Hippocampal formation (tissue), 2 donors: Measurements from ENCODE around the gene DNAAF1.
A peak's percentile ranks its signal among the peaks of the same experiment; 100 is the strongest.
"Not testable (repeated sequence)": the region's sequence is repeated elsewhere in the genome, so short reads cannot be mapped to it uniquely, and the experiment has no call there.

Source experiments
- DNase-seq, 2 donors: peaks; one replicate each; lab custom pipeline; 2025; lab: John Stamatoyannopoulos, UW

The DNAAF1 gene

DNA sequence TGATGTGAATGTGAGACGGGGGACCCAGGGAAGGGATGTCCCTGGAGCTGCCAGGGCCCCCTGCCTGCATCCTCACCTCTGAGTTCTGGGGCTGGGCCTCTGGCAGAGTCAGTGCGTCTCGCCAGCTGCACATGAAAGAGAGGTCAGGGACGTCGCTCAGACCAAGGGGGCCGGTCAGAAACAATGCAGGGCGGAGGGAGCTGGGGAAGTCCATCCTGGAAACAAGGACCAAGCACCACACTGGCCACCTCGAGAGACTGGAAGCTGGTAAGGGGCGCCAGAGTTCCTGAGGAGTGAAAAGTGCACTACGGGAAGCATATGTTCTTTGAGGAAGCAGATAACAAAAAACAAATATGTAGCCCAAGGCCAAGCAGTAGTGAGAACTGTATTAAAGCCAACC, 39.7 kb downstream of the DNAAF1 start:
- no peak for DNase-seq

DNA sequence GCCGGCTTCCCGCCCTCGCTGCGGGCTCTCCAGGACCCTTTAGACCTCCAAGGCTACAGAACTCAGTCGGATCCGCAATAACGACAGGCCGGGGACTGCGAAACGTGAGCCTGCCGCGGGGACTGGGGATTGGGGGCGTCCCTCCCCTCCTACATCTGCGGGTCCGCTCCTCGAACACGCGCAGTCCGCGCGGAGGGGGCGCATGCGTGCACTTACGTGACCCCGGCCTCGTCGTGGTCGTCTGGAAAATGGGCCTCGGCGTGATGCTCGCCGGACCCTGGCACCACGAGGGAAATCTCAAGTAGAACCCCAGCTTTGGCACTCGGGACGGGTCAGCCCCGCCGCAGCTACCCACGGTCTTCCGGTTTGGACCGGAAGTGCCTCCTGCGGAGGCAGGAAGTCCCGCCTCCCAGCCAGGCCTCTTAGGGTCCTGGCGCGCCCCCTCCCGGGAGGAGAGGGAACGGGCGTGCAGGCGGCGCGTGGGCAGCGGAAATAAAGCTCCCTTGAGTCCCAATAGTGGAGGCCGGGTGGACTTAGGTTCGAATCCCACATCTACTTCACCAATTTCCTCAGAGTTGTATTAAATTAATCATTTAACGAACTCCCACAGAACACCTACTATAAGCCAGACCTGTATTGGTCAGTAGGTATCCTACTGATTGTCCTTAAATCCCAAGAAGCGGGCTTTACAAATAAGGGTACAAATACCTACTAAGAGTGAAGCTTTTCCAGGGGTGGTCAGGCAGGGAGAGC, 41.8 kb downstream of the DNAAF1 start, which contains the start of gene TAF1C:
TSS of gene TAF1C (minus strand) at position 373 of the 753 bp plus-strand sequence. CDS start 2,069 bp downstream, outside the sequence.
- DNase-seq: peak; percentile 81 to 86

DNA sequence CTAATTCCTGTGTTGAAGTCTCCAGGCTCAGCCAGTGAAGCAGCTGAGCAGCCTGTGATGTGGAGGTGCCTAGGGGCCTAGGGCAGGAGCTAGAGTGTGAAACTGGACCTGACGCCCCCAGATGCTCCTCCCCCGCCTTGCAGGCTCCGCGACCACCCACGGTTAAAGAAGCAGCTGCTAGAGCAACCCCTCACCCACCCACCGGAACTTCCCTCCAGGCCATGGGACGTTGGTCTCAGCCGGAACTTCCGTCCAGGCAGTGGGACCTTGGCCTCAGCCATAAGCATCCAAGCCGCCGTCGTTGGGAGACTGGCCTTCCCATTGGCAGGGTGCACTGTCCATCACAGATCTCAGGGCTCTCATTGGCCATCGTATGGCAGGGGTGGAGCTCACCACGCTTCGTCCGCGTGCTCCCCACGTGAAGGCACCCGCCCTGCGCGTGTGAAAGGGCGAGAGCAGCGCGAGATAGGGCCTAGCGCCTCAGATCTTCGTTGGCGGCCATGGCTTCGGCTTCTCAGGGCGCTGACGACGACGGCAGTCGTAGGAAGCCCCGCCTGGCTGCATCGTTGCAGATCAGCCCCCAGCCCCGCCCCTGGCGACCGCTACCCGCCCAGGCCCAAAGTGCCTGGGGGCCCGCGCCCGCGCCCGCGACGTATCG, 45.8 kb downstream of the DNAAF1 start, which contains the start of gene ADAD2:
TSS of gene ADAD2 (plus strand) at position 427 of the 658 bp plus-strand sequence. CDS start at position 501, 74 bp downstream.
- DNase-seq: no peak

DNA sequence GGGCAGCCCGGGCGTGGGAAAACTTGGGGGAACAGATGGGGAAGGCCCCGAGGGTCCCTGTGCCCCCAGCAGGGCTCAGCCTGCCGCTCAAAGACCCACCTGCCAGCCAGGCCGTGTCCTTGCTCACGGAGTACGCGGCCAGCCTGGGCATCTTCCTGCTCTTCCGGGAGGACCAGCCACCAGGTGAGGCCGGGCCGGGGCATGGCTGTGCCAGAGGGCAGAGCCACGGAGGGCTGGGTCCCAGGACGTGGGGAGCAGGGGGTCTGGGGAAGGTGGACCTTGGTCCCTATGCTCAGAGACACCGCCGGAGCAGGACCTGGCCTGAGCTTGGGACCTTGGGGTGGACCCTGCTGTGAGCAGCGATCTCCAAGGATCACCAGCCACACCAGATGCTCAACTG, 46.4 kb downstream of the DNAAF1 start:
- no peak for DNase-seq

DNA sequence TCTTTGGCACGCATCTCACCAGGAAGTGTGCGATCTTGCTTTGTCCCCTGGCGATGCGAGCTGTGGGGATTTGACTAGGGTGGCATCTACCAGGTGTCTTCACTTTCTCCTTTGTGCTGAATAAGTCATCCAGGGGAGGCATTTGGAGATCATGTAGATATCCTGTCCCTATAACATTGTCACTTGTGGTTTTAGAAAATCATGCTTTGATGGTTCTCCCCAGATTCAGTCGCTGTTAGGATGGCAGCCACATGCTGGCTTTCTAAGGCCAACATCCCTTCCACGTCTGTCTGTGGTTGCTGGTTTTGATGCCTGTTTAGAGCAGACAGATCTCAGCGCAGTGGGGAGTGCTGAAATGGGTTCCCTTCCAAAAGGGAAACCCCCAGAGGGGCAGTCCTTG, 48.4 kb downstream of the DNAAF1 start:
- DNase-seq: no peak

DNA sequence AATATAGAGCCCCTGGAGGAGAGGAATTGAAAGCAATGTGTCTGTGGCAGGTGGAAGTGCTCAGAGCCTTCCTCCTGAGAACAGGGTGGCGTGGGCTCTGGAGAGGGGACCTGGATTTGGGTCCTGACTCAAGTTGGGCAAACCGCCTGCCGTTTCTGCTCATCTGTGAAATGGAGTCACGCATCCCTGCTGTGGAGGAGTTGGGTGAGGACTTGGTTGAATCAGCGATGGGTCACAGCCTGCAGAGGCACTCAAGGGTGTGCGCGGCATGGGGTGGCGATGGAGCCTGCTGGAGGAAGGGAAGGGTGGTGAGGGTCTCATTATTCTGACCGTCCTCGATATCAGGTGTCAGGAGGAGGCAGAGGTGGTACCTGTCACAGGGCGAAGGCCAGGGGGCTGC, 48.9 kb downstream of the DNAAF1 start:
- no peak for DNase-seq

DNA sequence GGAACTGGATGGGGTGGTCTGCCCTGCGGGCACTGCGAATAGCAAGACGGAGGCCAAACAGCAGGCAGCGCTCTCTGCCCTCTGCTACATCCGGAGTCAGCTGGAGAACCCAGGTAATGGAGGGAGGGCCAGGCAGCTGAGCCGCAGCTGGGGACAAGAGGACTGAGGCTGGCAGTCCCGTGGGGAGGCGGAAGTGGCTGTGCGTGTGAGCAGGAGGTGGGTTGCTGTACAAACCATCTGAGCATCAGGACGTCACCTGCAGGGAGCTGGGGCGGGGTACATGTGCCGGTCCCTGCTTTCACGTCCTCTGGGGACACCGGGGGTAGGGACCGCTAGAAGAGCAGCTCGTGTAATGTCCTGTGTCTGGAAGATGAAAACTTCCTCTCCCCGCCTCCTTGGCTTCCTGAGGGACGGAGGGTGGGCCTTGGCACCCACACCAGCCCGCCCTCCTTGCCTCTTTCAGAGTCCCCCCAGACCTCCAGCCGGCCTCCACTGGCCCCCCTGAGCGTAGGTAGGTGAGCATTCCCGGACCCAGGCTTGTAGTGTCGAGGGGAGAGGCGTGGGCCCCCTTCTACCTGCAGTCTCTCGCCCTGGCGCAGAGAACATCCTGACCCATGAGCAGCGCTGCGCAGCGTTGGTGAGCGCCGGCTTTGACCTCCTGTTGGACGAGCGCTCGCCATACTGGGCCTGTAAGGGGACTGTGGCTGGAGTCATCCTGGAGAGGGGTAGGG, 49.5 kb downstream of the DNAAF1 start:
- DNase-seq: no peak

DNA sequence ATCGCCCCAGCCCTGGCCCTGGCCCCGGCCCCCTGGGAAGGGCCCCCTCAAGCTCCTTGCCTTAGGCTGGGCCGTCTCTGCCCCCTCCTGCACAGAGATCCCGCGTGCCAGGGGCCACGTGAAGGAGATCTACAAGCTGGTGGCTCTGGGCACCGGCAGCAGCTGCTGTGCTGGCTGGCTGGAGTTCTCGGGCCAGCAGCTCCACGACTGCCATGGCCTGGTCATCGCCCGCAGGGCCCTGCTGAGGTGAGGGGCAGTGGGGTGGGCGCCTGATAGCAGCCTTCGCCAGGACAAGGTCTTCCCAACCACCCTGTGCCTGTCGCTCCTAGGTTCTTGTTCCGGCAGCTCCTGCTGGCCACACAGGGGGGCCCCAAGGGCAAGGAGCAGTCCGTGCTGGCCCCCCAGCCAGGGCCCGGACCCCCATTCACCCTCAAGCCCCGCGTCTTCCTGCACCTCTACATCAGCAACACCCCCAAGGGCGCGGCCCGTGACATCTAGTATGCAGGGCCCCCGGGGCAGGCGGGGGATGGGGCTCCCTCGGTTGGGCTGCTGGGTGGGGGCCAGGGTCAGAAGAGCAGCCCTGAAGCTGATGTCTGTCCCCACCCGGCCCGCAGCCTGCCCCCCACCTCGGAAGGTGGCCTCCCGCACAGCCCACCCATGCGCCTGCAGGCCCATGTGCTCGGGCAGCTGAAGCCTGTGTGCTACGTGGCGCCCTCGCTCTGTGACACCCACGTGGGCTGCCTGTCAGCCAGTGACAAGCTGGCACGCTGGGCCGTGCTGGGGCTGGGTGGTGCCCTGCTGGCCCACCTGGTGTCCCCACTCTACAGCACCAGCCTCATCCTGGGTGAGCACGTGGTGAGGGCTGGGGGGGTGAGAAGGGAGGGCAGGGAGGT, 50.3 kb downstream of the DNAAF1 start:
- DNase-seq: no peak

DNA sequence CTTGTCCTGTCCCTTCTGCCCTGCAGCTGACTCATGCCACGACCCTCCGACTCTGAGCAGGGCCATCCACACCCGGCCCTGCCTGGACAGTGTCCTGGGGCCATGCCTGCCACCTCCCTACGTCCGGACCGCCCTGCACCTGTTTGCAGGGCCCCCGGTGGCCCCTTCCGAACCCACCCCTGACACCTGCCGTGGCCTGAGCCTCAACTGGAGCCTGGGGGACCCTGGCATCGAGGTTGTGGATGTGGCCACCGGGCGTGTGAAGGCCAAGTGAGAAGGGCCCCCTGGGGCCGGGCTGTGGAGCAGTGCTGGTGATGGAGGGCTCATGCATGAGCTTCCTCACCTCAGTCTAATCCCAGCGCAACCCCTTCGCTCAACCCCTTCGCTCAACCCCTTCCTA, 51.0 kb downstream of the DNAAF1 start:
- DNase-seq: no peak

DNA sequence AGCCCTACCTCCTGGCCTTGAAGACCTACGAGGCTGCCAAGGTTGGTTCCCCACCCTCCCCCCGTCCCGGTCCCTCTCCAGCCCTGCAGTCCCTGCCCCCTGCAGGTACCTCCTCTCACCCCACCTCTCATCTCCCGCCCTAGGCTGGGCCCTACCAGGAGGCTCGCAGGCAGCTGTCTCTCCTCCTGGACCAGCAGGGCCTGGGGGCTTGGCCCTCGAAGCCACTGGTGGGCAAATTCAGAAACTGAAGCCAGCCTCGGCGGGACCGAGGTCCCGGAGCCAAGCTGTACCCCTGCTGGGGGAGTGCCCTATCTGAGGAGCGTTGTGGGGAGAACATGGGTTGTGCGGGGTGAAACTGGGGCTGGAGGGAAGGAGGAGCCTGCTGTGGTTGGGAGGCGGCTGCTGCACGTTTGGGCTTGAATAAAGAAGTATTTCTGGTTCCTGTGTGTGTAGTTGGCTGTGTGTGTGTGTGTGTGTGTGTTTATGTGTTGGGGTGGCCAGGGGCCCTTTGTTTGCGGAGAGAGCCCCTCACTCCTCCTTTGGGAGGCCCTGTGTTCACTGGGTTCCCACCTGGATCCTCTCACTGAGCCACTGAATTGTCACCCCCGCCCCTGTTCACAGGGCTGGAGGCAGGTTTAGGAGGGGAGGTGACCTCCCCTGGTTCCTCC, 51.8 kb downstream of the DNAAF1 start:
- DNase-seq: no peak

DNA sequence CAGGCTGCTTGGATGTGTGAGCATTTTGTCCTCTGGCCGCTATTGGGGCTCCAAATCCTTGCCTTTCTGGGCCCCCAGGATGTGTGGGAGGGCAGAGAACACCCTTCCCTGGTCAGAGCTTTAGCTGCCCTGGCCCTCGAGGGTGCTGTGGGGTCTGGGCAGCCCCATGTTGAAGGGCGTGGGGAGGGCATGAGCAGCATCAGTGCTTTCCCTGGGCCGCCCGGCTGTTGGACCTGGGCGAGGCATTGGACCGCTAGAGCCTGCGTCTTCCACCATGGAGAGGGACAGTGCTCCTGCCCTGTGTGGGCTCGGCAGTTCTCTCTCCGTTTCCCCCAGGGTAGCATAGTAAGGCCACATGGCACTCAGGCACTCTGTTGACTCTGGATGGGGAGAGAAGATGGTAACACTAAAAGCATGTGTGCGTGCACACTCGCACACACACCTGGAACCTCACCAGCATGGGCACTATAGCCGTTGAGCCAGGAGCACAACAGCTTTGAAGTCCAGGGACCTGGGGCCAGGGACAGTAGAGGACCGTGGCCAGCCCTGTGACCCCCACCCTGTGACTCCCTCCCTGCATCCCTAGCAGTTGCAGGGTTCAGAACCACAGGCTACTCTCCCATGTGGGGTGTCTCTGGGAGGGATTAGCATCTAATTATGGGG, 52.5 kb downstream of the DNAAF1 start:
- DNase-seq: no peak

DNA sequence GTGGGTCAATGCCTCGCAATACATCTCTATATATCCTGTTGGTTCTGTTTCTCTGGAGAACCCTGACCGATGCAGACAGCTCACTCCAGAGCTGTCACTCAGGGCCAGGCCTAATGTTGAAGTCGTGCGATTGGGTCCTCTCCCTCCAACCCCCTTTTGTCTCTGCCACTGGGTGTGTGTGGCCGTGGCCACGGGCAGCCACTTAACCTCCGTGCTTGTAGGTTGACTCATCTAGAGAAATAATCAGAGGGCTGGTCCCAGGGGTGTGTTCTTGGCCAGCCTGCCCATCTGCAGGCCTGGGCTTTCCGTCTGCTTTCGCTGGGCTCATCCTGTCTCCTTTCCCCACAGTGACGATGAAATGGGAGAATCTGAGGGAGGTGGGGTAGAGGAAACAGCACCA, 53.3 kb downstream of the DNAAF1 start:
- no peak for DNase-seq

DNA sequence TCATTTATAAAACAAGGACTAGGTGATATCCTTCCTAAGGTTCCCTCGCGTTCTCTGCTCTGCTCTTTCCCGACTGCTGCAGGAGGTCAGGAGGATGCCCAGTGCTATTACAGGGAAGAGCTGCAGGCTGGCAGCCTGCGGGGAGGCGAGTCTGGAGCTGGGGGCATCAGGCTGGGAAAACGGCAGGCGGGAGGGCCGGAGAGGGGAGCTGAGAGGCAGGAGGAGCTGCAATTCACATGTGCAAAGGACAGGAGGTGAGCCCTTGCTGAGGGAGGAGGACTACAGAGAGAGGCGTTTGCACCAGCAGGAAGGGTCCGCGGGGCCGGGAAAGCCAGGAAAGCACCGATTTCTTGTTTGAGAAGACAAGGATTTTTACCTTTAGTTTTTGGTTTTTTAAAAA, 54.0 kb downstream of the DNAAF1 start:
- DNase-seq: no peak

DNA sequence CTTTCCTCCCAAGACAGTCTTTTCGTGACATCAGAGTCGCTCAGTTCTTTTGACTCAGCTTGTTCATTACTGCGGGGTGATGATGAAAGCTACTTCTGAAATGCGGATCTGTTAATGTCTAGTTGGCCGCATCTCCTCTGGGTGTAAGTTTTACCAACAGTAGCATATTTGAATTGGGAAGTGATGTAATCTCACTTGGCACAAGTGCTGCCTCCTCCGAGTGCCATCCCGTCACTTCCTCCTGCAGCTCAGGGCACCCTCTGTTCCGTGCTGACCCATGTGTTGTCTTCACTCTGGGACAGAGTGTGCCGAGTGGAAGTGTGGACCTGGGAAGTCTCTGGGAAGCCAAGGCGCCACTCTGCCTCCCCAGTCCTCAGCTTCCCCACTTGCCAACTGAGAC, 54.8 kb downstream of the DNAAF1 start:
- peak; percentile 32 to 52 for DNase-seq

DNA sequence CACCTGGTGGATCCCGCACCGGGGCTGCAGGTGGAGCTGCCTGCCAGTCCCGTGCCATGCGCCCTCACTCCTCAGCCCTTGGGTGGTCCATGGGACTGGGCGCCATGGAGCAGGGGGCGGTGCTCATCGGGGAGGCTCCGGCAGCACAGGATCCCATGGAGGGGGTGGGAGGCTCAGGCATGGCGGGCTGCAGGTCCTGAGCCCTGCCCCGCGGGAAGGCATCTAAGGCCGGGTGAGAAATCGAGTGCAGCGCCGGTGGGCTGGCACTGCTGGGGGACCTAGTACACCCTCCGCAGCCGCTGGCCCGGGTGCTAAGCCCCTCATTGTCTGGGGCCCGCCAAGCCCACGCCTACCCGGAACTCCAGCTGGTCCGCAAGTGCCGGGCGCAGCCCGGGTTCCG, 59.4 kb downstream of the DNAAF1 start:
- DNase-seq: not testable (repeated sequence)

DNA sequence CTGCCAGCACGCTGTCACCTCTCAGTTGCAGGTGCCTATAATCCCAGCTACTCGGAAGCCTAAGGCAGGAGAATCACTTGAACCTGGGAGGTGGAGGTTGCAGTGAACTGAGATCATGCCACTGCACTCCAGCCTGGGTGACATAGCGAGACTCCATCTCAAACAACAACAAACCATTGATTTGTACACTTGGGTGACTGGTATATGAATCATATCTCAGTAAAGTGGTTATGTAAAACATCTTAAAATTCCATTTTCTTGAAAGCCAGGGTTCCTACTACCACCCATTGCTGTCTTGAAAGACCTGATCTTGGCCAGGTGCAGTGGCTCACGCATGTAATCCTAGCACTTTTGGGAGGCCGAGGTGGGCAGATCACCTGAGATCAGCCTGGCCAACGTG, 60.0 kb downstream of the DNAAF1 start:
- not testable (repeated sequence) for DNase-seq

DNA sequence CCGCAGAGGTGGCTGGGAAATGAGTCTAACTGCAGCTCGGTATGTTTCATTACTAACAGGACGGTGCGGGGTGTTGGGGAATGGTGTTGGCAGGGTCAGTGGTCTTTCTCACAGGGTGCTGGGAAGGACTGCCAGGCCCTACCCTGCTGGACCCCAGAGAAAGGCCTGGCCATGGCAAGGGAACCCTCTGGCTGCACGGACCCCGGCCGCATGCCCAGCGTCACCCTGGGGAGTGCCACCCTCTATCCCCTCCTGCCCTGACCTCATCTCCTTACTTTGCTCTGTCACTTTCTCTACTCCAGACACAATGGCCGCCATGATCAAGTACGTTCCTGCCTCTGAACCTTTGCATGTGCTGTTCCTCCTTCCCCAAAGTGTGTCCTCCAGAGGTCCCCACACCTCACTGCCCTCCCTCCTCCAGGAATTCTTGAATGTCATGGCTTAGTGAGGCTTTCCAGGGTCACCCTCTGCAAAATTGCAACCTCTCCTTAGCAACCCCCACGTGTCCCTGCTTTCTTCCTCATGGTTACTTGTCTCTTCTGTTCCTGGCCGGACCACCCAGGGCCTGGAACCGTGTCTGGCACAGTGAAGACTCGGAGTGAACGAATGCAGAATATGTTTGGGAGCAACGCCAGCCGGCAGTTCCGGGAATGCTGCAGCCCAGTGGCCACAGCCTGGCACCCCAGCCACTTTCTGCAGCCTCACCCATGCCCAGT, 61.0 kb downstream of the DNAAF1 start:
- no peak for DNase-seq

DNA sequence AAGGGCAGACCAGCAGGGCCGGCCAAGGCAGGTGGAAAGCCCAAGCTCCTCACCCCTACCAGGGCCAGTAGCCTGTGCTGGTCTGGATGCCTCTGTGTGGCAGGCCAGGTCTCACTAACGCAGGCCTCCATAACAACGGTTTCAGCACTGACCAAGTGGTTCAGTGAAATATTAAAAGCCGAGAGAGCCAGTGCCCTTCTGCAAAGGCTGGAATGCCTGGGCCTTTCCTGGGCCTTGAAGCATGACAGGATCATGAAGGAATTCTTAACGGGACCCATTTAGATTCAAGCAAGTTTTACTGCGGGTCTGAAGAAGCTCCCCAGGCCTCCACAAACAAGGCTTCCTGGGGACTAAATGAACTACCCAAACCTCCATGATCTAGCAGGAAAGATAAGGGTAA, 62.1 kb downstream of the DNAAF1 start:
- DNase-seq: no peak

DNA sequence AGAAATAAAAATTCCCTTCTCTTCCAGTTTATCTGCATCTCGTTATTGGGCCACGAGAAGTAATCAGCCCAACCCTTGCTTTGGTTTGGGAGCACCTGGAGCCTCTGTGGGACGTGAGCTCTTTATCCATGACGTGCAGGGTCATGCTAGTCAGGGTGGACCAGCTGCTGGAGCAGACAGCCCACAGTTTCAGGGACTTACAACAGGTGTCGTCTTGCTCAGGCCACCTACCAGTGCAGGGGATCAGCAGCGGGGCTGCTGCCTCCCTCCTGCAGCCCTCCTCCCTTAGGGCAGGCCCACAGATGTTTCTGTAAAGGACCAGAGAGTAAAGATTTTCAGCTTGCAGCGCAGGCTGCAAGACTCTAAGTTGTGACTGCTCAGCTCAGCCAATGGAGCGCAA, 62.8 kb downstream of the DNAAF1 start:
- no peak for DNase-seq

DNA sequence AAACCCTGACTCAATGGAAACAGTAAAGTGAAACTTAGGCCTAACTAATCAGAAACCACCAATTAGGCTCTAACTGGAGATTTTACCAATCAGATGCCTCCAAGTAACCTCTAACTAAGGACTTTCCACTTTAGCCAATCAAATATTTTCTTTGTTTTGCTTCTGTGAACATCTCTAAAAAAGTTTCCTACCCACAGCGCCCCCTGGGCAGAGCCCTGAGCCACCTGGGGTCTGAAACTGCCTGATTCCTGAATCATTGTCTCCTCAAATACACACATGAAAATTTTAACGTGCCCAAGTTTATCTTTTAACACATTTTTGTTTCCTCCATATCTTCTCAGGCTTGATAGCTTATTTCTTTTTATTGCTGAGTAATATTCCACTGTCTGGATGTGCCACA, 64.9 kb downstream of the DNAAF1 start:
- DNase-seq: no peak
